Stimulated activated CD4-positive, alpha-beta T cell treated with anti-CD3 and anti-CD28 coated beads, Interleukin-4, amount 100 ng/mL, for 48 hours (primary cell): ENCODE measurements around the gene CLCNKB.
"Not testable (repeated sequence)": the region's sequence is repeated elsewhere in the genome, so short reads cannot be mapped to it uniquely, and the experiment has no call there.

Source experiments
- DNase-seq, 2 donors: peaks; one replicate each; pipeline ENCODE4 v3.0.0-alpha.2; 2020; ENCODE audit warnings: low read depth in 2 of 2

The CLCNKB gene

GRCh38 chr1:16058394-16059120 lies 15.0 kb downstream of the CLCNKB start:
- not testable (repeated sequence) for DNase-seq

GRCh38 chr1:16061266-16061665 lies 17.7 kb downstream of the CLCNKB start:
- DNase-seq, result no peak

- not testable (repeated sequence) for DNase-seq
Observed at GRCh38 chr1:16061989-16062686, 18.6 kb downstream of the CLCNKB start.

DNA sequence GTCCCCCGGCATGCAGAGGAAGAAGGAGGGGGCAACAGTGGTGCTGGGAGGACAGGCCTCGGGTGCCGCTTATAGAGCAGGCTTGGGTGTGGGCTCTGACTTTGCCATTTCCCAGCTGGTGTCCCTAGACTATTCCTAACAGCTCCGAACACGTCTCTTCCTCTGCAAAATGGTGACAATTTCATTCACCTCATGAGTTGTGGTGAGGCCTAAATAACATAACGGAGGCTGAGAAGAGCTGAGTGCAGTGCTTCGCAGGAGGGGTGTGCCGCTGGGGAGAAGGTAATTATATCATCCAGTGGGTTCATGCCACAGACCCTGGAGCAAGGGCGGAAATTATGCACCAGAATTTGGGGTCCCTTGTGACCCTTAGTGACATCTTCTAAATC lies 19.1 kb downstream of the CLCNKB start:
- DNase-seq, result not testable (repeated sequence)

DNA sequence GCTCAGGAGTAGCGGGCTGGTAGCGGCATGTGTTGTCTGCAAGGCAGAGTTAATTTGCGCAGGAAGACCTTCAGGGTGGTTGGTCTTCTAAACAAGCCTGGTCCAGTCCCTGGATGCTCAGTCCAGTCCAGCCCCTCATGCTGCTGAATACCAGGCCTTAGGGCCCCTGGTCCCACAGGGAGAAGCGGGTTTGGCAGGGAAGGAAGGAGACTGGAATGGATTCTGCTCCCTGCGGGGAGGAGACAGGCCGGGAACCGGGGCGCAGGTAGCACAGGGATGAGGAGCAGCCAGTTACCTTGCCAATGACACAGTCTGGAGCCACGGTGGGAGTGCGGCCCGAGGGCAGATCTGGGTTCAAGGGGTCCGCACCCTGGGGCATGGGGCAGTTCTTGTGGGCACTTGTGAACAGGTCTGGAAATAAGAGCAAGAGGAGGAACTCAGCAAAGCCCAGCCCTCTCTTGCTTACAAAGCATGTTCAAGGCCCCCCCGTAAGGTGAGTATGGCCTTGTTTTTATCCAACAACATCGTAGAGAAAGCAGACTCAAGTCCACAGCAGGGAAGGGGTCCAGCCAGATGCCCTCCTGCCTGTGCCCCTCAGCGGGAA lies 19.7 kb downstream of the CLCNKB start:
- DNase-seq, result no peak

DNA sequence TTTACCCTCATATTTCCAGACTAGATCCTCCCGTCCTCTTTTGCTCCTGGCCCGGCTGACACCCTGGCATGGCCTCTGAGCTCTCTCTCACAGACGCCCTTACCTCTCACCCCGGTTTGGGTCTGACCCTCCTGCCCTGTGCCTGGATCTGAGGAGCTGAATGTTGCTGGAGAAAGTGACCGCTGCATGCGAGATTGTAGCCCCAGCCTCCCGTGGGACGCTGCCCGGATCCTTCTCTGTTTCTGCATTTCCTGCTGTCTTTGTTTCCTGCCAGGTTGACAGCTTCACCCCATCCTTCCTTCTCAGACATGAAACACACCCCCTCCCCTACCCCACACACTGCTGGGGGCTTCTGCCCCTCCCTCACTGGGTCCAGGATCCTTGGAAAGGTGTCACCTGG lies 20.3 kb downstream of the CLCNKB start:
- no peak for DNase-seq

DNA sequence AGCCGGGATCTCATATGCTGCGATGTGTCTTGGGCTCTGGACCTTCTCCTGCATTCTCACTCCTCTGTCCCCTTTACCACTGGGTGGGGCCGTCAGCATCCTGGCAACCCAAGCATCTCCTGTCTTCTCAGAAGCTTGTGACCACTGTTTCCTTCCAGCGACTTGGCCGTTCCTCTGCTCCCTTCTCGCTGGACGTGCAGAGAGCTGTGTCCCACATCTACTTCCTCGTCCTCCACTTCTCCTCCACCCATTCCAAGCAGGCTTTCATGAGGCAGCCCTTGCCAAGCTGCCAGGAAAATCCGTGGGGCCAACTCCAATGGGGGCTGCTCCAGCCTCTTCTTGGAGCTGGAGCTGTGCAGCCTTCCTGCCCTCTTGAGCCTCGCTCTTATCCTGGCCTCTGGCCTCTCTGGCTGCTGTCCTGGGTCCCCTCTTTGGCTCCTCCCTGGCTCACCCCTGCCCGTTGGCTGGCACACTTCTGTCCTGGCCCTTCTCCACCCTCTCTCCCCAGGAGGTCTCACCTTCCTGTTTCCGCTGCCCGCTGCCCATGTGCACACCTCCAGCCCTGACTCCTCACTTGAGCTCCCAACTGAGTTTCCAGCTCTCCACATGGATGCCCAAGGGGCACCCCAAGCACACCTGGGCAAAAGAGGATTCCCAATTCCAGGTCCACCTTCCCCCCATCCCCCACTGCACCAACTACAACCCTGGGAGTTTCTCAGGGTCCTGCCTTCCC lies 21.1 kb downstream of the CLCNKB start:
- no peak for DNase-seq

- DNase-seq, result no peak
Observed at GRCh38 chr1:16065269-16065576, 21.6 kb downstream of the CLCNKB start.

- no peak for DNase-seq
Observed at GRCh38 chr1:16066245-16066644, 22.7 kb downstream of the CLCNKB start.

- no peak for DNase-seq
Observed at GRCh38 chr1:16067127-16067768, 23.7 kb downstream of the CLCNKB start.

- no peak for DNase-seq
Observed at GRCh38 chr1:16067933-16068332, 24.4 kb downstream of the CLCNKB start.

DNA sequence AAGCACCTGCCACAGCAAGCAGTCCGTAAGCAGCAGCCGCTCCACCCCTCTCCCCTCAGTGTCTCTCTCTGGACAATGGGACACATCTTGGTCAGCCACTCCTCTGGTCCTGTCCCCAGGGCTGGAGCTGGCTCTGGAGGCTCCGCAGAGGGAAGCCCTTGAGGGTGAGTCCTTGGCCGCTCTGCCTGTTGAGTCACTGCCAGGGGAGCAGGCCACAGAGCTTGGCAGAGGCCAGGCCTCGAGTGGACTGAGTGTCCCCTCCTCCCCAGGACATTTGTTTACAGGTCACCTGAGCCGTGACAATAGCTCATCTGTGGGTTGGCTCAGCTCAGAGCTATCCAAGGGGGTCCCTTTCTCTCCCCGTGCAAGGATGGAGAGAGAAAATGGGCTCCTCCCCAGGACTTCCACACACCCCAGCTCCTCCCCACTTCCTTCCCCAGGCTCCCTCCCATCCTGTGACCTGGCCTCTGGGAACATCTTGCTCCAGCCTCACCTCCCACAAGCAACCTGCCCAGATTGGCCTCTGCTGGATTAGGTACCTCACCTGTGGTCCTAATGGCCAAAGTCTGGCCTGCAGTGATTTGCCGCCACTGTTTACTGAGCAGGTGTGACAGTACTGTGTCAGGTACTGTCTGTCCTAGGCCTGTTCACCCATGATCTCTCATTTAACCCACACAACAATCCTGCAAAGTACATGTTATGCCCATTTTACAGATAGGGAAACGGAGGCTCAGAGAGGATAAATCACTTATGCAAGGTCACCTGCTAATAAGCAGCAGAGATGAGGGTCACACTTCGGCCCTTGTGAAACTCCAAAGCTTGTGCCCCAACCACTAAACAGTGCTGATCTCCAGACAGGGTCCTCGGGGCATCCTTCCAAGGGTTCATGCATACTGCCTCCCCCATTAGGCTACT lies 25.0 kb downstream of the CLCNKB start:
- no peak for DNase-seq

- DNase-seq, result no peak
Observed at GRCh38 chr1:16070640-16071355, 27.2 kb downstream of the CLCNKB start.

DNA sequence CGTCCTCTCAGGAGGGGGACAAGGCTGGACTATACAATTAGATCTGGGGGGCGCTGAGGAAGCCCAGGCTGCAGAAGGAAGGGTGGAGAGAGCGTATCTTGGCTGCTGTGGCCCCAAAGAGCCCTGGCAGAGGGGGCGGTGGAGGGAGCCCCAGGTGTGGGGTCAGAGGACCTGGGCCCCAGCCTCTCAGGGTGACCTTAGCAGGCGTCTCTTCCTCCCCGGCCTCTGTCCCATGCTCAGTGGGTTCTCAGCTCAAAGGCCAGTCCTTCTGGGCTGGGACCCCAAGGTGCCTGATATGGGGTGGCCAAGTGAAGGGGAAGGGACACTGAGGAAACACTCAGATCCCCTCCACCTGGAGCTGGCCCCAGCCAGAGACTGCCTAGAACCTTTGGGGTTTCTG lies 28.0 kb downstream of the CLCNKB start:
- DNase-seq, result no peak

DNA sequence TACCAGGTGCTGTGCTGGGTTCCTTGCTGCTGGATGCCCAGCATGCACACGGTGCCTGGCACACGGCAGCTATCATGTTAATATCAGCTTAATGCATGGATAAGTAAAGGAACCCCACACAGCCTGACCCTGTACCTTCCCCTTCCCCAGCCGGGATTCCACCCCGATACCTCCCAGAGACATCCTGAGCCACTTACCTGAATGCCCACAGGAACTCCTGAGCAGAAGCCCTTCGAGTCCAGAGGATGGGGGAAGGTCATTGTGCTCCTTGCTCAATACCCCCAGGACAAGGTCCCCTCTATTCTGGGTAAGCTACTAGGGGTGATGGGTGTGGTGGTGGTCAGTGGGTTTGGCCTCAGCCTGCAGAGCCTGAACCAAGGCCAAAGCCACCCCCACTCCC lies 28.5 kb downstream of the CLCNKB start:
- DNase-seq, result no peak

DNA sequence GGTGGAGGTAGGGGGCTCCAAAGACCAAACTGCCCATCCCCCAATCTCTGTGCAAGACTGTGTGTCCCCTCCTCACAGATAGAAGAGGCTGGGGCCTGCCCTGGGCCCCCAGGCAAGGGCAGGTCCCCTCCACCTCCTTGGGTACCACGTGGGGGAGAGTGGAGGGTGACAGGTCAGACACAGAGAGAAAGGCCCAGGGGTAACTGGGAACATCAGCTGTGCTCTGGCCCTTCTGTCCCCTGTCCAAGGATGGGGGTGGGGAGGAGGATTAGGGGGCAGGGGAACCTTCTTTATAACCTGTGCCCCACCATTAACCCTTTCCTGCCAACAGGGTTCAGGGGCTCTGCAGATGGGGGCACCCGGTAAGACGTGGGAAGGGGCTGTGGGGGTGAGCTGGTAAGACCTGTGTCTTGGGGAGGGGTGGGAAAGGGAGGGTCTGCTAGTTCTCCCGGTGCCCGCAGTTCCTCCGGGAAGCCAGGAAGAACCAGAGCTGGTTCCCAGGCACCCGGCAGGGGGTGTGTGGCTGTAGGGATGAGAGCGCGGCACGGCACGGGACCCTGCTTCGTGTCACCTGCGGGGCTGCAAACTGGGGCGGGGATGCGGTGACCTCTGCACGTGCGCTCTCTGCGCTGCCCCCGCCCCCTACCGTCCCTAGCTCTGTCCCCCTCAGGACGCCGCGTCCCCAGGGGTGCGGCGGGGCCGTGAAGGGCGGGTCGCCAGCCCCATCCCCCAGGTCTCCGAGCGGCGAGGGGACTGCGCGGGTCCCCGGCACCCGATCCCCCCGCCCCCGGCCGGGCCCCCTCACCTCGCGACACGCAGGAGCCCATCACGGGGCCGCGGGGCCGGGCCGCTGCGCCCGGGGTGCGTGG lies 29.3 kb downstream of the CLCNKB start:
- DNase-seq, result no peak

GRCh38 chr1:16073490-16074119 lies 30.0 kb downstream of the CLCNKB start, which contains the start of gene FAM131C:
Gene FAM131C, minus strand, starts transcription at chr1:16073651. Its CDS starts 209 bp downstream, at chr1:16073442.
- peak; percentile 19 to 33 for DNase-seq

DNA sequence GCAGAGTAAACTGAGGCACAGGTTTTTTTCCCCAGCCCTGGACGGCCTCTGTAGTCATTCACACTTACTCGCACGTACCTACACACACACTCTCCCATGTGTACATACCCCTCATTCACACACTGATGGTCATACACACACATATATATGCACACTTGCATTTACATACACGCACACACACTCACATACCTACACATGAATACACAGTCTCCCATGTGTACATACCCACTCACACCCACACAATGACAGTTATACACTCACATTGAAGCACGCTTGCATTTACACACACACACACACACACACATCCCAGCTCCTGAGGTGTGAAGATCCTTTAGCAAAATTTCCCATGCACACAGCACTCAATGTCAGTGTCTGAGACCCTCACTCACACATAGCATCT lies 30.6 kb downstream of the CLCNKB start:
- no peak for DNase-seq
